ENCODE measurements around the gene TBC1D2. TPM values are rescaled to one million over a fixed set of nuclear protein-coding genes. Genes with fewer than 3 reads are reported as not detected.

The TBC1D2 gene
- total and polyA plus RNA-seq, 2 of the 13 experiments (the other 11 are each of a cell fraction or from before 2014, with no cell fraction given) = 2.0 to 2.8 TPM

DNA sequence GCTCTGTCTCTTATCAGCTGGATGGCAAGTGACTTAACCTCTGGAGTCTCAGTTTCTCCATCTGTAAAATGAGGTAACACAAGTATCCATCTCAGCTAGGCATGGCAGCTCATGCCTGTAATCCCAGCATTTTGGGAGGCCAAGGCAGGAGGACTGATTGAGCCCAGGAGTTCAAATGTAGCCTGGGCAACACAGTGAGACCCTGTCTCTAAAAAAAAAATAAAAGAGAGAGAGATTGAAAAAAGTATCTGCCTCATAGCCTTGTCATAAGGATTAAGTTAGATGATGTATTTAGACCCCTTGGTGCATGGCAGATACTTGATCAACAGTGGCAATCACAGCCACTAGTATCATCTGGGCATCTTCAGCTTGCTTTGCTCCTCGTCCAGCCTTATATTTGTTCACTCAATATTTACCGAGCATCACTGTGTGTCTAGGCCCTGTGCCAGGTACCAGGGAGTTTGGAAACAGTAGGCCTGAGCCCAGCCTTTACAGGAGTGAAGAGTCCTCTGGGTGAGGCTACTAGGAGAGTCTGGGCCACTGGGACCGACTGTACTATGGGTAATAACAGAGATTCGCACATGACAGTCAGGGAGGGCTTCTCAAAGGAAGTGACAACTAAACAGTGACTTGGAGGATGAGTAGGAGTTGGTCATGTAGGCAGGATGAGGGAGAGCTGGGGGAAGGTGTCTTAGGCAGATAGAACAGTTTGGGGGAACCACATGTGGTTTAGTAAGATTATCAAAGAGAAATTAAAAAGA lies 97.2 kb downstream of the TBC1D2 start (continued):
- TF ChIP-seq ZNF124 (CRISPR knock-in tag; IDR thresholded peaks at IDR 0.05) (no peak), ZNF350 (CRISPR knock-in tag; IDR thresholded peaks at IDR 0.05; ENCODE audit: borderline replicate concordance, low read depth) (no peak), ZNF260 (CRISPR knock-in tag; IDR thresholded peaks at IDR 0.05; ENCODE audit: borderline replicate concordance, low read depth) (no peak), ZNF605 (CRISPR knock-in tag; IDR thresholded peaks at IDR 0.05) (no peak), MEF2D (CRISPR knock-in tag; IDR thresholded peaks at IDR 0.05) (no peak), ZNF10 (CRISPR knock-in tag; IDR thresholded peaks at IDR 0.05; ENCODE audit: borderline replicate concordance, low read depth) (no peak), ZNF337 (CRISPR knock-in tag; IDR thresholded peaks at IDR 0.05; ENCODE audit: borderline replicate concordance, low read depth) (no peak), RBFOX2 (IDR thresholded peaks at IDR 0.05; ENCODE audit: low read depth, low read length) (no peak), ZFP36L1 (CRISPR knock-in tag; IDR thresholded peaks at IDR 0.05) (no peak), ZNF331 (CRISPR knock-in tag; IDR thresholded peaks at IDR 0.05) (peak; percentile 82; the same call in 1 of the 2 replicates), GTF3A (CRISPR knock-in tag; conservative IDR thresholded peaks at IDR 0.05) (no peak), ATM (IDR thresholded peaks at IDR 0.05; ENCODE audit: borderline replicate concordance) (no peak), ZC3H13 (CRISPR knock-in tag; IDR thresholded peaks at IDR 0.05) (no peak), HDAC6 (IDR thresholded peaks at IDR 0.05; ENCODE audit: low read depth, low read length) (no peak), ARHGAP35 (CRISPR knock-in tag; IDR thresholded peaks at IDR 0.05; ENCODE audit: borderline replicate concordance) (no peak), ZNF83 (CRISPR knock-in tag; IDR thresholded peaks at IDR 0.05; ENCODE audit: borderline replicate concordance) (no peak), ZFP37 (CRISPR knock-in tag; IDR thresholded peaks at IDR 0.05; ENCODE audit: borderline replicate concordance) (no peak)
- TF ChIP-seq, protein P1, sequence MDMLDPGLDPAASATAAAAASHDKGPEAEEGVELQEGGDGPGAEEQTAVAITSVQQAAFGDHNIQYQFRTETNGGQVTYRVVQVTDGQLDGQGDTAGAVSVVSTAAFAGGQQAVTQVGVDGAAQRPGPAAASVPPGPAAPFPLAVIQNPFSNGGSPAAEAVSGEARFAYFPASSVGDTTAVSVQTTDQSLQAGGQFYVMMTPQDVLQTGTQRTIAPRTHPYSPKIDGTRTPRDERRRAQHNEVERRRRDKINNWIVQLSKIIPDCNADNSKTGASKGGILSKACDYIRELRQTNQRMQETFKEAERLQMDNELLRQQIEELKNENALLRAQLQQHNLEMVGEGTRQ (IDR thresholded peaks at IDR 0.05; ENCODE audit: low read depth, low read length) = no peak
- TF ChIP-seq, protein P1 (CRISPR knock-in tag; IDR thresholded peaks at IDR 0.05; ENCODE audit: borderline replicate concordance) = no peak
- TF ChIP-seq, protein P2, sequence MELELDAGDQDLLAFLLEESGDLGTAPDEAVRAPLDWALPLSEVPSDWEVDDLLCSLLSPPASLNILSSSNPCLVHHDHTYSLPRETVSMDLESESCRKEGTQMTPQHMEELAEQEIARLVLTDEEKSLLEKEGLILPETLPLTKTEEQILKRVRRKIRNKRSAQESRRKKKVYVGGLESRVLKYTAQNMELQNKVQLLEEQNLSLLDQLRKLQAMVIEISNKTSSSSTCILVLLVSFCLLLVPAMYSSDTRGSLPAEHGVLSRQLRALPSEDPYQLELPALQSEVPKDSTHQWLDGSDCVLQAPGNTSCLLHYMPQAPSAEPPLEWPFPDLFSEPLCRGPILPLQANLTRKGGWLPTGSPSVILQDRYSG (CRISPR knock-in tag; IDR thresholded peaks at IDR 0.05) = no peak
- TF ChIP-seq, protein P3, sequence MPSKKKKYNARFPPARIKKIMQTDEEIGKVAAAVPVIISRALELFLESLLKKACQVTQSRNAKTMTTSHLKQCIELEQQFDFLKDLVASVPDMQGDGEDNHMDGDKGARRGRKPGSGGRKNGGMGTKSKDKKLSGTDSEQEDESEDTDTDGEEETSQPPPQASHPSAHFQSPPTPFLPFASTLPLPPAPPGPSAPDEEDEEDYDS (CRISPR knock-in tag; IDR thresholded peaks at IDR 0.05) = 0 out of 2 replicates have a peak, but pooled peaks have one; percentile 28
- TF ChIP-seq, protein P4, sequence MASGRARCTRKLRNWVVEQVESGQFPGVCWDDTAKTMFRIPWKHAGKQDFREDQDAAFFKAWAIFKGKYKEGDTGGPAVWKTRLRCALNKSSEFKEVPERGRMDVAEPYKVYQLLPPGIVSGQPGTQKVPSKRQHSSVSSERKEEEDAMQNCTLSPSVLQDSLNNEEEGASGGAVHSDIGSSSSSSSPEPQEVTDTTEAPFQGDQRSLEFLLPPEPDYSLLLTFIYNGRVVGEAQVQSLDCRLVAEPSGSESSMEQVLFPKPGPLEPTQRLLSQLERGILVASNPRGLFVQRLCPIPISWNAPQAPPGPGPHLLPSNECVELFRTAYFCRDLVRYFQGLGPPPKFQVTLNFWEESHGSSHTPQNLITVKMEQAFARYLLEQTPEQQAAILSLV (CRISPR knock-in tag; IDR thresholded peaks at IDR 0.05; ENCODE audit: borderline replicate concordance) = no peak
- TF ChIP-seq, protein P5, sequence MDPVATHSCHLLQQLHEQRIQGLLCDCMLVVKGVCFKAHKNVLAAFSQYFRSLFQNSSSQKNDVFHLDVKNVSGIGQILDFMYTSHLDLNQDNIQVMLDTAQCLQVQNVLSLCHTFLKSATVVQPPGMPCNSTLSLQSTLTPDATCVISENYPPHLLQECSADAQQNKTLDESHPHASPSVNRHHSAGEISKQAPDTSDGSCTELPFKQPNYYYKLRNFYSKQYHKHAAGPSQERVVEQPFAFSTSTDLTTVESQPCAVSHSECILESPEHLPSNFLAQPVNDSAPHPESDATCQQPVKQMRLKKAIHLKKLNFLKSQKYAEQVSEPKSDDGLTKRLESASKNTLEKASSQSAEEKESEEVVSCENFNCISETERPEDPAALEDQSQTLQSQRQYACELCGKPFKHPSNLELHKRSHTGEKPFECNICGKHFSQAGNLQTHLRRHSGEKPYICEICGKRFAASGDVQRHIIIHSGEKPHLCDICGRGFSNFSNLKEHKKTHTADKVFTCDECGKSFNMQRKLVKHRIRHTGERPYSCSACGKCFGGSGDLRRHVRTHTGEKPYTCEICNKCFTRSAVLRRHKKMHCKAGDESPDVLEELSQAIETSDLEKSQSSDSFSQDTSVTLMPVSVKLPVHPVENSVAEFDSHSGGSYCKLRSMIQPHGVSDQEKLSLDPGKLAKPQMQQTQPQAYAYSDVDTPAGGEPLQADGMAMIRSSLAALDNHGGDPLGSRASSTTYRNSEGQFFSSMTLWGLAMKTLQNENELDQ (CRISPR knock-in tag; IDR thresholded peaks at IDR 0.05; ENCODE audit: borderline replicate concordance) = no peak

Measured in HepG2 (cell line).